Neural cell (in vitro differentiated cells): ENCODE measurements around the gene RUBCN. TPM values are rescaled to one million over a fixed set of nuclear protein-coding genes. Genes with fewer than 3 reads are reported as not detected.

Source experiments
- H2AFZ ChIP-seq: fragments of 200-600, 300-800 bp; sonication (generic), shearing (Covaris generic); 2 replicates; pipeline ENCODE4 v1.6.0; 2014; ENCODE audit warnings: low read depth, mild to moderate bottlenecking, antibody characterized with exemption, low read length, moderate library complexity
- H3F3A ChIP-seq: fragments of 200-600 bp; shearing (Covaris generic); 2 replicates; pipeline ENCODE4 v1.6.1; 2016; ENCODE audit warnings: mild to moderate bottlenecking, moderate library complexity, mixed read lengths, antibody characterized with exemption, low read length; ENCODE audit not compliant: insufficient read depth, poor library complexity, severe bottlenecking
- H3K27ac ChIP-seq: fragments of 200-600, 300-800 bp; sonication (generic), shearing (Covaris generic); 2 replicates; pipeline ENCODE4 v1.5.1; 2014; ENCODE audit warnings: mild to moderate bottlenecking, low read length, moderate library complexity
- H3K27me3 ChIP-seq: fragments of 300-800, 200-600 bp; sonication (generic), shearing (Covaris generic); 2 replicates; pipeline ENCODE4 v1.6.0; 2014; ENCODE audit warnings: mild to moderate bottlenecking, low read depth, low read length, moderate library complexity; ENCODE audit not compliant: insufficient read depth
- H3K36me3 ChIP-seq: fragments of 300-800, 200-600 bp; sonication (generic), shearing (Covaris generic); 2 replicates; pipeline ENCODE4 v1.5.1; 2014; ENCODE audit warnings: mild to moderate bottlenecking, antibody characterized with exemption, low read length, moderate library complexity; ENCODE audit not compliant: insufficient read depth
- H3K4me2 ChIP-seq: fragments of 300-800, 200-600 bp; sonication (generic), shearing (Covaris generic); 2 replicates; pipeline ENCODE4 v1.6.0; 2014; ENCODE audit warnings: mild to moderate bottlenecking, low read length
- H3K4me3 ChIP-seq: fragments of 300-800, 200-600 bp; sonication (generic), shearing (Covaris generic); 2 replicates; pipeline ENCODE4 v1.5.1; 2014; ENCODE audit warnings: mild to moderate bottlenecking, low read length, moderate library complexity
- H3K79me2 ChIP-seq: fragments of 200-600 bp; shearing (Covaris generic); replicated peaks from 2 replicates; pipeline ENCODE4 v1.6.0; 2014; ENCODE audit warnings: mild to moderate bottlenecking, low read length, moderate library complexity; ENCODE audit not compliant: insufficient read depth
- H3K9ac ChIP-seq: fragments of 300-800, 200-600 bp; sonication (generic), shearing (Covaris generic); 2 replicates; pipeline ENCODE4 v1.6.1; 2016; ENCODE audit warnings: mild to moderate bottlenecking, low read length, mixed read lengths
- H3K9me2 ChIP-seq: fragments of 200-600 bp; shearing (Covaris generic); 2 replicates; pipeline ENCODE4 v1.6.1; 2016; ENCODE audit warnings: mild to moderate bottlenecking, low read length, mixed read lengths; ENCODE audit not compliant: insufficient read depth
- H3K9me3 ChIP-seq: fragments of 200-600, 300-800 bp; sonication (generic), shearing (Covaris generic); 2 replicates; pipeline ENCODE4 v1.6.1; 2016; ENCODE audit warnings: mild to moderate bottlenecking, mixed run types, low read length, moderate library complexity, mixed read lengths
- H4K20me1 ChIP-seq: fragments of 200-600 bp; shearing (Covaris generic); 2 replicates; pipeline ENCODE4 v1.6.1; 2016; ENCODE audit warnings: mild to moderate bottlenecking, mixed run types; ENCODE audit not compliant: insufficient read depth
- CTCF ChIP-seq: fragments of 450-650 bp; IDR thresholded peaks from 2 replicates; pipeline ENCODE4 v1.5.1; 2014; ENCODE audit warnings: antibody characterized with exemption, mild to moderate bottlenecking, moderate library complexity; ENCODE audit not compliant: poor library complexity, severe bottlenecking
- EP300 ChIP-seq: fragments of 450-650 bp; conservative IDR thresholded peaks from 2 replicates; pipeline ENCODE4 v1.6.1; 2014; ENCODE audit warnings: antibody characterized with exemption, mild to moderate bottlenecking, moderate library complexity; ENCODE audit not compliant: poor library complexity, severe bottlenecking
- EZH2 ChIP-seq: fragments of 200-600, 300-800 bp; shearing (Covaris generic), sonication (generic); IDR thresholded peaks from 2 replicates; pipeline ENCODE4 v1.6.1; 2014; ENCODE audit warnings: antibody characterized with exemption, low read length, borderline replicate concordance, mild to moderate bottlenecking; ENCODE audit not compliant: insufficient read depth, poor library complexity, severe bottlenecking
- MXI1 ChIP-seq: fragments of 450-650 bp; conservative IDR thresholded peaks from 2 replicates; pipeline ENCODE4 v1.6.1; 2014; ENCODE audit warnings: antibody characterized with exemption, mild to moderate bottlenecking; ENCODE audit not compliant: poor library complexity, severe bottlenecking
- POLR2AphosphoS5 ChIP-seq: IDR thresholded peaks from 2 replicates; pipeline ENCODE4 v1.6.1; 2012
- RAD21 ChIP-seq: fragments of 450-650 bp; conservative IDR thresholded peaks from 2 replicates; pipeline ENCODE4 v1.6.1; 2014; ENCODE audit warnings: antibody characterized with exemption, mild to moderate bottlenecking, moderate library complexity
- REST ChIP-seq: IDR thresholded peaks from 2 replicates; pipeline ENCODE4 v1.6.1; 2012; ENCODE audit warnings: borderline replicate concordance
- SMC3 ChIP-seq: fragments of 450-650 bp; conservative IDR thresholded peaks from 2 replicates; pipeline ENCODE4 v1.6.1; 2014; ENCODE audit warnings: antibody characterized with exemption, mild to moderate bottlenecking, moderate library complexity; ENCODE audit not compliant: poor library complexity
- TAF1 ChIP-seq: IDR thresholded peaks from 2 replicates; pipeline ENCODE4 v1.6.1; 2012; ENCODE audit warnings: low read depth
- polyA plus RNA-seq: library from polyadenylated mRNA; depleted of rRNA; stranded (reverse); fragments of >200 nt; gene quantifications from 2 replicates; pipeline ENCODE4 v1.2.3, GENCODE V29; 2014

The RUBCN gene
- polyA plus RNA-seq, 1 donor from 2014 or later, result 16.1 TPM

- no peaks in the 10 kb centered on the region for H4K20me1 ChIP-seq
- H2AFZ ChIP-seq, result no peak overlapping the region
- no peak overlapping the region for H3K27ac ChIP-seq
- no peaks in the 10 kb centered on the region for H3K9me3 ChIP-seq
- no peak overlapping the region for H3K9ac ChIP-seq
- no peaks in the 10 kb centered on the region for H3K36me3 ChIP-seq
- H3K4me3 ChIP-seq, result no peak overlapping the region
- TF ChIP-seq SMC3 (no peak), MXI1 (no peak), CTCF (no peak), RAD21 (no peak), EP300 (no peak), REST (no peak), TAF1 (no peak), POLR2AphosphoS5 (no peak), EZH2 (no peak)
- no peaks in the 10 kb centered on the region for H3K79me2 ChIP-seq
- no peak overlapping the region for H3K4me2 ChIP-seq
- H3K9me2 ChIP-seq, result no peaks in the 10 kb centered on the region
- no peaks in the 10 kb centered on the region for H3F3A ChIP-seq
- H3K27me3 ChIP-seq, result no peaks in the 10 kb centered on the region
Measured at GRCh38 chr3:197722734-197723133, 14.0 kb downstream of the RUBCN start.

- no peaks in the 10 kb centered on the region for H3K79me2 ChIP-seq
- no peak overlapping the region for H3K9ac ChIP-seq
- no peaks in the 10 kb centered on the region for H3K27me3 ChIP-seq
Measured at GRCh38 chr3:197720694-197721093, 16.0 kb downstream of the RUBCN start.

More at GRCh38 chr3:197720694-197721093, 16.0 kb downstream of the RUBCN start:
- TF ChIP-seq SMC3 (no peak), RAD21 (no peak), MXI1 (no peak), EZH2 (no peak), POLR2AphosphoS5 (no peak), TAF1 (no peak), CTCF (no peak)
- no peak overlapping the region for H2AFZ ChIP-seq
- H3K4me2 ChIP-seq, result no peak overlapping the region
- H3K36me3 ChIP-seq, result no peaks in the 10 kb centered on the region
- no peak overlapping the region for H3K4me3 ChIP-seq
- no peak overlapping the region for H3K27ac ChIP-seq
- H4K20me1 ChIP-seq, result no peaks in the 10 kb centered on the region
- H3K9me3 ChIP-seq, result no peaks in the 10 kb centered on the region
- no peaks in the 10 kb centered on the region for H3K9me2 ChIP-seq
- H3F3A ChIP-seq, result no peaks in the 10 kb centered on the region
